Psoas muscle (tissue), 8 donors: ENCODE results near the gene DPY19L3. TPM values are rescaled to one million over a fixed set of nuclear protein-coding genes. Genes with fewer than 3 reads are reported as not detected.
"Not testable (repeated sequence)": the region's sequence is repeated elsewhere in the genome, so short reads cannot be mapped to it uniquely, and the experiment has no call there.

Experiments used
- ATAC-seq, 4 donors: fragments of 200-7000 bp; cut with Tn5 transposase; one replicate each; pipeline ENCODE4 v1.9.1; 2020; ENCODE audit warnings: moderate library complexity in 3 of 4, mild to moderate bottlenecking in 2 of 4
- DNase-seq, 2 donors: peaks; one replicate each; pipeline ENCODE4 v3.0.0-alpha.2; 2020
- H3K27ac ChIP-seq: fragments of 200-600 bp; one replicate; pipeline ENCODE4 v1.8.0; 2022
- H3K27me3 ChIP-seq, 3 donors: fragments of 200-600 bp in 1 of 3; one replicate each; pipeline versions ENCODE4 v1.6.1 to v1.8.0; 2013 to 2022; ENCODE audit warnings: low read length in 2 of 3, mild to moderate bottlenecking in 2 of 3, moderate library complexity in 1 of 3; ENCODE audit not compliant: insufficient read depth in 3 of 3
- H3K36me3 ChIP-seq, 2 donors: fragments of 200-600 bp in 1 of 2; one replicate each; pipeline versions ENCODE4 v1.6.1 to v1.8.0; 2013 to 2022; ENCODE audit warnings: low read depth in 1 of 2, mild to moderate bottlenecking in 1 of 2, moderate library complexity in 1 of 2; ENCODE audit not compliant: insufficient read depth in 1 of 2
- H3K4me1 ChIP-seq: fragments of 200-600 bp; one replicate; pipeline ENCODE4 v1.8.0; 2022
- H3K4me3 ChIP-seq: fragments of 200-600 bp; one replicate; pipeline ENCODE4 v1.8.0; 2022; ENCODE audit warnings: mild to moderate bottlenecking
- H3K9me3 ChIP-seq: fragments of 200-600 bp; one replicate; pipeline ENCODE4 v1.8.0; 2022
- CTCF ChIP-seq: fragments of 200-600 bp; IDR thresholded peaks from one replicate; pipeline ENCODE4 v1.8.0; 2022; ENCODE audit warnings: antibody characterized with exemption
- WGBS, 3 donors: extraction: QIAGEN DNeasy Blood & Tissue Kit; methylation state at CpG; one replicate each; pipeline versions ENCODE4 v1.1.6 to v1.1.7; 2013; 5-methylcytosine and 5-hydroxymethylcytosine counted together
- intact Hi-C, 2 donors: fragments of 100-400 bp; cut with DNase I; formaldehyde crosslinking; loops; one replicate each; pipeline versions ENCODE4 v1.11.0 to v1.14.2; 2022
- polyA plus RNA-seq, 3 donors: library from polyadenylated mRNA; stranded (reverse); fragments of 200-250 nt; gene quantifications; one replicate each; pipeline ENCODE4 v1.2.3, GENCODE V29; 2013
- total RNA-seq, 4 donors: library from RNA; stranded (reverse); fragmentation: NEBNext Ultra II Directional in 2 of 4; extraction: Animal tissue kit (Norgen Biotek cat#: 25700) in 2 of 4; gene quantifications; one replicate each; pipeline versions ENCODE4 v1.2.1 to v1.2.4, GENCODE V29; 2021 to 2023
- donor health status: healthy with polysubstance abuse.
- donor health status: DM: no; HTN: no; CAD: no; lungs with moderate emphysema.
- donor health status: Bipolar disorder and iron deficiency.
- donor health status: healthy.
- donor health status: DM: yes; HTN: yes; CAD: no.
- donor health status: DM: no; HTN: no; CAD: no.
- donor health status: DM: no; HTN: no; CAD: no.
- donor health status: DM: yes; HTN: yes; CAD: no.

The DPY19L3 gene
- total and polyA plus RNA-seq, 7 donors, result 1.6 to 4.8 (median 3.7) TPM

- Histone ChIP-seq H3K27me3 (no peaks in the 10 kb centered on the region), H3K27ac (no peak overlapping the region), H3K4me3 (no peak overlapping the region), H3K4me1 (no peaks in the 10 kb centered on the region), H3K36me3 (peaks cover 0 to 39% of the 10 kb centered on the region in 2 donors), H3K9me3 (no peaks in the 10 kb centered on the region)
- ATAC-seq (no peak), DNase-seq (no peak)
- no peak for TF ChIP-seq CTCF
- intact Hi-C loops, result no loop called here
- 94 to 96% (median 95%) methylated on average over 2 of the region's 2 CpGs for WGBS, 3 donors
Observed at GRCh38 chr19:32438751-32439150, 33.2 kb downstream of the DPY19L3 start.

- no peaks in the 10 kb centered on the region for H3K27me3 ChIP-seq
- ATAC-seq, result no peak
- no peaks in the 10 kb centered on the region for H3K9me3 ChIP-seq
- H3K4me1 ChIP-seq, result no peaks in the 10 kb centered on the region
- TF ChIP-seq CTCF, result no peak
- WGBS, 3 donors, result 100% methylated on average over 1 of the region's 1 CpG
- H3K36me3 ChIP-seq, result peaks cover 0 to 36% of the 10 kb centered on the region in 2 donors
- intact Hi-C loops, result no loop called here
- DNase-seq, result no peak
- no peak overlapping the region for H3K27ac ChIP-seq
- no peak overlapping the region for H3K4me3 ChIP-seq
Observed at GRCh38 chr19:32442650-32443049, 37.1 kb downstream of the DPY19L3 start.

GRCh38 chr19:32447534-32447933, 42.0 kb downstream of the DPY19L3 start:
- H3K27me3 ChIP-seq, ATAC-seq, H3K27ac ChIP-seq, DNase-seq, H3K9me3 ChIP-seq, H3K4me1 ChIP-seq, intact Hi-C loops, H3K4me3 ChIP-seq: not testable (repeated sequence)
- 95 to 99% (median 97%) methylated on average over 5 of the region's 5 CpGs for WGBS, 3 donors
- peaks cover 0 to 15% of the 10 kb centered on the region in 2 donors for H3K36me3 ChIP-seq

GRCh38 chr19:32448026-32448425, 42.5 kb downstream of the DPY19L3 start:
- 93 to 94% (median 93%) methylated on average over 8 of the region's 8 CpGs for WGBS, 3 donors
- no peak for DNase-seq
- no peak overlapping the region for H3K27ac ChIP-seq
- H3K9me3 ChIP-seq, result no peaks in the 10 kb centered on the region
- H3K4me3 ChIP-seq, result no peak overlapping the region
- intact Hi-C loops, result no loop called here
- no peaks in the 10 kb centered on the region for H3K27me3 ChIP-seq
- no peak for TF ChIP-seq CTCF
- H3K36me3 ChIP-seq, result peaks cover under 1 to 10% of the 10 kb centered on the region in 2 donors
- no peaks in the 10 kb centered on the region for H3K4me1 ChIP-seq
- no peak for ATAC-seq

GRCh38 chr19:32450217-32450616, 44.6 kb downstream of the DPY19L3 start:
- Histone ChIP-seq H3K9me3 (no peaks in the 10 kb centered on the region), H3K27ac (no peak overlapping the region), H3K4me3 (no peak overlapping the region), H3K4me1 (no peaks in the 10 kb centered on the region), H3K36me3 (peaks cover 4 to 18% of the 10 kb centered on the region in 2 donors), H3K27me3 (no peaks in the 10 kb centered on the region)
- ATAC-seq, result no peak
- 93 to 94% (median 94%) methylated on average over 4 of the region's 4 CpGs for WGBS, 3 donors
- intact Hi-C loops, result no loop called here
- DNase-seq, result no peak
- TF ChIP-seq CTCF, result no peak
